HepG2 (cell line): ENCODE measurements around the gene RMRP. TPM values are rescaled to one million over a fixed set of nuclear protein-coding genes. Genes with fewer than 3 reads are reported as not detected.
A peak's percentile ranks its signal among the peaks of the same experiment; 100 is the strongest.

Source experiments
- AGO2 ChIP-seq: fragments of 200-400 bp; formaldehyde crosslinking; optimal IDR thresholded peaks from 2 replicates; pipeline ENCODE3; 2017; ENCODE audit warnings: mild to moderate bottlenecking, low read depth, low read length, moderate library complexity
- DNMT3B ChIP-seq: conservative IDR thresholded peaks from 2 replicates; pipeline ENCODE4 v1.6.1; 2016; ENCODE audit warnings: missing biosample characterization, control low read depth
- HNRNPK ChIP-seq: fragments of 200-400 bp; formaldehyde crosslinking; IDR thresholded peaks from 2 replicates; pipeline ENCODE4 v1.6.1; 2018; ENCODE audit warnings: low read length, low read depth, moderate library complexity, mild to moderate bottlenecking; ENCODE audit not compliant: poor library complexity, severe bottlenecking
- KMT2B ChIP-seq: IDR thresholded peaks from 2 replicates; pipeline ENCODE4 v1.6.1; 2016; ENCODE audit warnings: missing genetic modification reagents, missing compliant biosample characterization
- MAZ ChIP-seq, 2 experiments: sonication (generic) in 1 of 2; formaldehyde crosslinking in 1 of 2; IDR thresholded peaks; 2 replicates each; pipeline versions ENCODE4 v1.5.0 to v1.6.1; 2012 to 2020; ENCODE audit warnings: low read depth in 2 of 2, mild to moderate bottlenecking in 2 of 2, borderline replicate concordance in 1 of 2, improper control_type of control experiment in 1 of 2, low read length in 1 of 2, missing genetic modification reagents in 1 of 2, moderate library complexity in 1 of 2
- MIXL1 ChIP-seq: IDR thresholded peaks from 2 replicates; pipeline ENCODE4 v1.6.1; 2016
- POLR2AphosphoS5 ChIP-seq: IDR thresholded peaks from 2 replicates; pipeline ENCODE4 v1.6.1; 2012; ENCODE audit warnings: low read depth, low read length
- RAD21 ChIP-seq: fragments of 450-650 bp; formaldehyde crosslinking; IDR thresholded peaks from 2 replicates; pipeline ENCODE4 v1.5.0; 2020; ENCODE audit warnings: mild to moderate bottlenecking
- RFX1 ChIP-seq: fragments of 450-650 bp; IDR thresholded peaks from 2 replicates; pipeline ENCODE4 v1.6.1; 2017
- RFX5 ChIP-seq: IDR thresholded peaks from 2 replicates; pipeline ENCODE4 v1.6.1; 2011; ENCODE audit warnings: low read depth, low read length, improper control_type of control experiment
- TRIM22 ChIP-seq: fragments of 450-650 bp; IDR thresholded peaks from 2 replicates; pipeline ENCODE4 v1.6.1; 2017
- WIZ ChIP-seq: sonication (generic); formaldehyde crosslinking; IDR thresholded peaks from 2 replicates; pipeline ENCODE4 v1.5.1; 2020; ENCODE audit warnings: mild to moderate bottlenecking, missing genetic modification reagents
- ZBTB42 ChIP-seq: sonication (generic); formaldehyde crosslinking; IDR thresholded peaks from 2 replicates; pipeline ENCODE4 v1.5.0; 2020; ENCODE audit warnings: mild to moderate bottlenecking, missing genetic modification reagents
- ZNF101 ChIP-seq: sonication (generic); formaldehyde crosslinking; IDR thresholded peaks from 2 replicates; pipeline ENCODE4 v1.4.0; 2020; ENCODE audit warnings: mild to moderate bottlenecking, low read depth, missing genetic modification reagents, borderline replicate concordance
- ZNF17 ChIP-seq: sonication (generic); formaldehyde crosslinking; IDR thresholded peaks from 2 replicates; pipeline ENCODE4 v1.5.0; 2020; ENCODE audit warnings: mild to moderate bottlenecking, missing genetic modification reagents
- ZNF276 ChIP-seq: sonication (generic); formaldehyde crosslinking; IDR thresholded peaks from 2 replicates; pipeline ENCODE4 v1.4.0; 2020; ENCODE audit warnings: mild to moderate bottlenecking, low read depth, missing genetic modification reagents
- ZNF382 ChIP-seq: sonication (generic); formaldehyde crosslinking; IDR thresholded peaks from 2 replicates; pipeline ENCODE4 v1.5.0; 2020; ENCODE audit warnings: missing genetic modification reagents, mild to moderate bottlenecking, borderline replicate concordance
- ZNF740 ChIP-seq: sonication (generic); formaldehyde crosslinking; IDR thresholded peaks from 2 replicates; pipeline ENCODE4 v1.4.0; 2020; ENCODE audit warnings: missing genetic modification reagents
- ZNF780A ChIP-seq: sonication (generic); formaldehyde crosslinking; IDR thresholded peaks from 2 replicates; pipeline ENCODE4 v1.8.0; 2022; ENCODE audit warnings: mild to moderate bottlenecking, missing genetic modification reagents, moderate library complexity
- ZNF839 ChIP-seq: sonication (generic); formaldehyde crosslinking; IDR thresholded peaks from 2 replicates; pipeline ENCODE4 v1.4.0; 2020; ENCODE audit warnings: missing genetic modification reagents, mild to moderate bottlenecking, borderline replicate concordance
- ZSCAN30 ChIP-seq: sonication (generic); formaldehyde crosslinking; IDR thresholded peaks from 2 replicates; pipeline ENCODE4 v1.5.0; 2020; ENCODE audit warnings: mild to moderate bottlenecking, missing genetic modification reagents
- ZZZ3 ChIP-seq: sonication (generic); formaldehyde crosslinking; IDR thresholded peaks from 2 replicates; pipeline ENCODE4 v1.4.0; 2020; ENCODE audit warnings: missing genetic modification reagents, mild to moderate bottlenecking, borderline replicate concordance
- polyA plus RNA-seq, 8 experiments: library from polyadenylated mRNA; depleted of rRNA in 3 of 8; stranded (reverse) in 7 of 8; unstranded in 1 of 8; fragments of >200 nt; fragmentation: Illumina TruSeq in 4 of 8; extraction: Trizol in 4 of 8; gene quantifications; 2 replicates each; pipeline versions ENCODE4 v1.2.1 to v1.2.3, GENCODE V29; 2011 to 2016; ENCODE audit warnings: low read depth in 4 of 8, missing spikeins in 1 of 8, mixed read lengths in 1 of 8; ENCODE audit not compliant: insufficient read depth in 1 of 8
- total RNA-seq, 5 experiments: library from RNA; depleted of rRNA; stranded (reverse); fragments of >200 nt; fragmentation: Illumina TruSeq; extraction: Trizol; gene quantifications; 2 replicates each; pipeline ENCODE4 v1.2.3, GENCODE V29; 2016; ENCODE audit warnings: low read depth in 1 of 5
- TF ChIP-seq, protein P1 (sequence below): sonication (generic); formaldehyde crosslinking; IDR thresholded peaks from 2 replicates; pipeline ENCODE4 v1.5.0; 2020; ENCODE audit warnings: mild to moderate bottlenecking, missing genetic modification reagents, borderline replicate concordance
- TF ChIP-seq, protein P2 (sequence below): sonication (generic); formaldehyde crosslinking; IDR thresholded peaks from 2 replicates; pipeline ENCODE4 v1.5.0; 2020; ENCODE audit warnings: missing genetic modification reagents

Gene RMRP
- total and polyA plus RNA-seq, 2 of the 13 experiments (the other 11 are each of a cell fraction or from before 2014, with no cell fraction given): 51.4 to 4,025 TPM

DNA sequence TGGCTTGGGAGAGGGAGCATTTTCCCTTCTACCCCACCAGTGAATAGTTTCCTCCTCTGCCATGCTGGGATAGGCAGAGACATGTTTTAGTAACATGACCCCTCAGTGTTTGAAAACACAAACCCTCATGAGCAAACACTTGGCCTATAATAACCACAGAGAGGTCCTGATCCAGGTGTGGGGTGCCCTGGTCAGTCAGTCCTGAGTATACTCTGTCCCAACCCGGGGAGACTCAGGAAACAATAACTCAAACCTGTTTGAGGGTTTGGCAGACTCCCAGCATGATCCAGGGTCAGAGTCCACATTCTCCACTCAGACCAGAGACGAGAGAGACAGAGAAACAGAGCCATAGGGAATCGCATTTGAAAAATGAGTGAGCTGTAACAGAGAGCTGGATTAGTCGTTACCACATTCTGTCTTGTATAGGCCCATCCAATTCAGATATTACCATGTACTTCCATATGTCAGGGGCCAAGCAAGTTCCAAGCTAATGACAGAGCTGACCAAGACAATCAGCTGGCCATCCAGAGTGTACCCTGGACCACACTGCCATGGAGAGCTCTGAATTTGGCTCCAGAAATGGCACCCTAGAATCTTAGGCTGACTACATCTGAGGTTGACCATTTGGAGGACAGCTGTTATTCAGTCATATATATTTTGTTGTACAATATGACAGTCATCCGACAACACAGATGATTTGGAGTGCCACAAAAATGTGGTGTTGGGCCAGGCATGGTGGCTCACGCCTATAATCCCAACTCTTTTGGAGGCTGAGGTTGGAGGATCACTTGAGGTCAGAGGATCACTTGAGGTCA is 11.7 kb upstream of the RMRP start (continued):
- TF ChIP-seq RAD21 (CRISPR knock-in tag) (no peak), ZNF276 (CRISPR knock-in tag) (no peak), ZBTB42 (CRISPR knock-in tag) (no peak), ZZZ3 (no peak), MIXL1 (no peak), MAZ (IDR thresholded peaks at IDR 0.05; ENCODE audit: borderline replicate concordance, low read depth, low read length) (no peak), MAZ (CRISPR knock-in tag; IDR thresholded peaks at IDR 0.05; ENCODE audit: low read depth) (no peak), RFX1 (no peak), WIZ (no peak), HNRNPK (no peak), RFX5 (no peak), KMT2B (CRISPR knock-in tag) (no peak), ZNF382 (no peak), ZNF740 (CRISPR knock-in tag) (no peak), DNMT3B (CRISPR knock-in tag) (no peak; the same call in 1 of the 2 replicates), POLR2AphosphoS5 (no peak), ZNF17 (CRISPR knock-in tag) (no peak), ZNF839 (CRISPR knock-in tag) (no peak), ZNF101 (no peak), ZSCAN30 (CRISPR knock-in tag) (no peak), TRIM22 (no peak), AGO2 (no peak), ZNF780A (CRISPR knock-in tag) (0 out of 2 replicates have a peak, but pooled peaks have one; percentile 42)
- TF ChIP-seq, protein P1, sequence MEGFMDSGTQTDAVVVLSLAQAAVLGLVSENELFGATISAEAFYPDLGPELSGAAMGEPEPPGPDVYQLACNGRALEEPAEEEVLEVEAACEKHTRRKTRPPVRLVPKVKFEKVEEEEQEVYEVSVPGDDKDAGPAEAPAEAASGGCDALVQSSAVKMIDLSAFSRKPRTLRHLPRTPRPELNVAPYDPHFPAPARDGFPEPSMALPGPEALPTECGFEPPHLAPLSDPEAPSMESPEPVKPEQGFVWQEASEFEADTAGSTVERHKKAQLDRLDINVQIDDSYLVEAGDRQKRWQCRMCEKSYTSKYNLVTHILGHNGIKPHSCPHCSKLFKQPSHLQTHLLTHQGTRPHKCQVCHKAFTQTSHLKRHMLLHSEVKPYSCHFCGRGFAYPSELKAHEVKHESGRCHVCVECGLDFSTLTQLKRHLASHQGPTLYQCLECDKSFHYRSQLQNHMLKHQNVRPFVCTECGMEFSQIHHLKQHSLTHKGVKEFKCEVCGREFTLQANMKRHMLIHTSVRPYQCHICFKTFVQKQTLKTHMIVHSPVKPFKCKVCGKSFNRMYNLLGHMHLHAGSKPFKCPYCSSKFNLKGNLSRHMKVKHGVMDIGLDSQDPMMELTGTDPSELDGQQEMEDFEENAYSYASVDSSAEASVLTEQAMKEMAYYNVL (CRISPR knock-in tag): 0 out of 2 replicates have a peak, but pooled peaks have one; percentile 46
- TF ChIP-seq, protein P2, sequence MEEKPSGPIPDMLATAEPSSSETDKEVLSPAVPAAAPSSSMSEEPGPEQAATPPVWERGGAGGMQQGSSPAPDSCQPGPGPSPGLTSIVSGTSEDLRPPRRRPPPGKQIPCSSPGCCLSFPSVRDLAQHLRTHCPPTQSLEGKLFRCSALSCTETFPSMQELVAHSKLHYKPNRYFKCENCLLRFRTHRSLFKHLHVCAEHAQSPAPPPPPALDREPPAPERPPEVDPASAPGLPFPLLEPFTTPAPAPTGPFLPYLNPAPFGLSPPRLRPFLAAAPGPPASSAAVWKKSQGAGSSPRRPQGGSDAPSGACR: no peak
